Activated T-cell treated with anti-CD3 and anti-CD28 coated beads, Interleukin-2, amount 50 U/mL, for 48 hours (primary cell): Measurements from ENCODE around the gene PTGES.

Source experiments
- DNase-seq, 2 experiments: peaks; one replicate each; pipeline ENCODE4 v3.0.0-alpha.2; 2020

PTGES gene

GRCh38 chr9:129714511-129715061 lies 38.3 kb downstream of the PTGES start:
- DNase-seq = no peak

GRCh38 chr9:129713402-129713679 lies 39.5 kb downstream of the PTGES start:
- DNase-seq = no peak

- peak in 1 of 2 experiments; percentile 34 for DNase-seq
Measured at GRCh38 chr9:129712634-129713401, 40.0 kb downstream of the PTGES start.

- DNase-seq = no peak
Measured at GRCh38 chr9:129710169-129710453, 42.7 kb downstream of the PTGES start.

- DNase-seq = no peak
Measured at GRCh38 chr9:129709438-129710168, 43.2 kb downstream of the PTGES start.

- DNase-seq = no peak
Measured at GRCh38 chr9:129708793-129709192, 44.0 kb downstream of the PTGES start.

GRCh38 chr9:129704807-129705206 lies 48.0 kb downstream of the PTGES start:
- no peak for DNase-seq

- no peak for DNase-seq
Measured at GRCh38 chr9:129703667-129704355, 49.0 kb downstream of the PTGES start.

- DNase-seq = no peak
Measured at GRCh38 chr9:129702589-129703520, 50.0 kb downstream of the PTGES start.

GRCh38 chr9:129701549-129701948 lies 51.3 kb downstream of the PTGES start:
- no peak for DNase-seq

- no peak for DNase-seq
Measured at GRCh38 chr9:129701054-129701453, 51.8 kb downstream of the PTGES start.

GRCh38 chr9:129698254-129698757 lies 54.5 kb downstream of the PTGES start:
- DNase-seq = peak; percentile 34 to 38

- peak; percentile 66 to 72 for DNase-seq
Measured at GRCh38 chr9:129697656-129698253, 55.1 kb downstream of the PTGES start.

GRCh38 chr9:129696944-129697655 lies 55.7 kb downstream of the PTGES start:
- DNase-seq = peak; percentile 52 to 61

- DNase-seq = no peak
Measured at GRCh38 chr9:129695870-129696269, 57.0 kb downstream of the PTGES start.

GRCh38 chr9:129694243-129694646 lies 58.6 kb downstream of the PTGES start:
- DNase-seq = no peak

GRCh38 chr9:129693741-129694140 lies 59.1 kb downstream of the PTGES start:
- no peak for DNase-seq

GRCh38 chr9:129692534-129692933 lies 60.3 kb downstream of the PTGES start:
- no peak for DNase-seq
